Activated T-cell treated with anti-CD3 and anti-CD28 coated beads, Interleukin-2, amount 50 U/mL, for 4 hours (primary cell): ENCODE measurements around the gene OR2A25. TPM values are rescaled to one million over a fixed set of nuclear protein-coding genes. Genes with fewer than 3 reads are reported as not detected.
"Not testable (repeated sequence)": the region's sequence is repeated elsewhere in the genome, so short reads cannot be mapped to it uniquely, and the experiment has no call there.

Experiments used
- ATAC-seq, 2 donors: fragments of 200-7000 bp; cut with Tn5 transposase; one replicate each; pipeline ENCODE4 v1.10.0; 2021
- DNase-seq: peaks from one replicate; pipeline ENCODE4 v3.0.0-alpha.2; 2020
- H3K27me3 Mint-ChIP-seq: one replicate; pipeline ENCODE4 v1.8.0; 2021; ENCODE audit warnings: low read depth, mixed read lengths
- H3K36me3 Mint-ChIP-seq: one replicate; pipeline ENCODE4 v1.8.0; 2022; ENCODE audit warnings: mixed read lengths; ENCODE audit not compliant: insufficient read depth
- H3K4me1 Mint-ChIP-seq: one replicate; pipeline ENCODE4 v1.8.0; 2021; ENCODE audit warnings: low read depth, mixed read lengths
- H3K4me3 Mint-ChIP-seq: one replicate; pipeline ENCODE4 v1.8.0; 2021; ENCODE audit warnings: mild to moderate bottlenecking, moderate library complexity, mixed read lengths
- H3K9me3 Mint-ChIP-seq: one replicate; pipeline ENCODE4 v1.8.0; 2021; ENCODE audit warnings: mixed read lengths
- total RNA-seq, 3 donors: library from RNA; stranded (reverse); gene quantifications; one replicate each; pipeline ENCODE4 v1.2.1, GENCODE V29; 2021

Gene OR2A25
- total RNA-seq, 3 donors from 2014 or later = not detected

DNA sequence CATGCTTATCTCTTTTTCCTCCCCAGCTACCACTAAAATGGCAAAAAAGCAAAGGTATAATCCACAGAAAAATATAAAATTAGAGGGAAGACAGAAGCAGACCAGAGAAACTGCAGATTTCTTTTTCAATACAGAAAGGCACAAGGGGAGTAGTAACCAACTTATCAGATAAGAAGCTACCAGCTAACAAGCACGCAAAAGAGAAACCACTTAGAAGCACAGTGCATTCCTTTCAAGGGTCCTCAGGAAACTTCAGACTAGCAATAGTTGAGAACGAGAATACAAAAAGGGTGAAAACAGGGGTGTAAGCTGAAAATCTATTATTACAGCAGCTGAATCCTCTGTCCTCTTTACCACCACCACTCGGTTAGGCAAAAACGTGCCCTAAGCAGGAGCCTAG lies 30.7 kb upstream of the OR2A25 start:
- Mint-ChIP-seq H3K36me3 (no peaks in the 10 kb centered on the region), H3K27me3 (peaks cover 12% of the 10 kb centered on the region), H3K9me3 (no peaks in the 10 kb centered on the region), H3K4me3 (no peak overlapping the region), H3K4me1 (no peaks in the 10 kb centered on the region)
- no peak for ATAC-seq
- DNase-seq = no peak

DNA sequence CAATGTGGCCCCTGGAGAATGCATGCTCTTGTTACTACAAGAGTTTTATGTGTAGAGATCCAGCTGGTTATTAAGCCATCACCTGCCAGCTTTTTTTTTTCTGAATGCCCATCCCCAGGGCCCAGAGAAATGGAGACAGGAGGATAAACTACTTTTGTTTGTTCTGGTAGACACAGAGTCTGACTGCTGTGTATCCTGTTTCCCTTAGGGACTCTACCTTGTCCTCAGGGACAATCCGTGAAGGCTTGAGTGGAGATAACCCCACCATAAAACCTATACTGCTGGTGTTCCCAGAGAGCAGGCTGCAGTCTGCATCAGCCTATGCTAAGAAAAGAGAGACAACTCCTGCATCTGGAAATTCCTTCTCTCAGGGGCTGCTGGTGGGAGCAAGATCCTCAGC lies 21.0 kb upstream of the OR2A25 start, which contains the start of gene OR2A5:
Gene OR2A5 (plus strand): TSS at position 301 of the 400 bp plus-strand sequence. CDS start 1,454 bp downstream, outside the sequence.
- ATAC-seq = no peak
- H3K36me3 Mint-ChIP-seq = no peaks in the 10 kb centered on the region
- H3K9me3 Mint-ChIP-seq = no peaks in the 10 kb centered on the region
- no peak within 1 kb of the TSS for H3K4me3 Mint-ChIP-seq
- peaks cover 3% of the 10 kb centered on the region for H3K27me3 Mint-ChIP-seq
- H3K4me1 Mint-ChIP-seq = no peaks in the 10 kb centered on the region
- no peak for DNase-seq

DNA sequence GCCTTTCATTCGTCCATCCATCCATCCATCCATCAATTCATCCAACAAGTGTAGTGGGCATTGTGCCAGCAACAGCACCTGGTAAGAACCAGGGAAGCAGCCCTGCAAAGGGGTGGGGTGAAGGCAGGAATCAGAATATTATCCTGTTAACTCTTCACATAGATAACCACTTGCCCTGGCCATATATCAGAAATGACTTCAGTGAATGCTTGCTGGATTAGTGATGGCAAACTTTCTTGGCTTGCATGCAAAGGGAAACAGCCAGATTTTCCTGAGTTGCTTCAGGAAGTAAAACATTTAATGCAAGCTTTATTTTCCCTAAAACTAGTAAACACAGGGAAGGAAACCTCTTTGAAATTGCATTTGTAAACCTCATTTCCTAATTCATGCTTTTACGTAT lies 20.1 kb upstream of the OR2A25 start:
- H3K9me3 Mint-ChIP-seq = no peaks in the 10 kb centered on the region
- DNase-seq (no peak), ATAC-seq (no peak)
- H3K36me3 Mint-ChIP-seq = no peaks in the 10 kb centered on the region
- H3K27me3 Mint-ChIP-seq = peaks cover 3% of the 10 kb centered on the region
- no peaks in the 10 kb centered on the region for H3K4me1 Mint-ChIP-seq
- H3K4me3 Mint-ChIP-seq = no peak overlapping the region

DNA sequence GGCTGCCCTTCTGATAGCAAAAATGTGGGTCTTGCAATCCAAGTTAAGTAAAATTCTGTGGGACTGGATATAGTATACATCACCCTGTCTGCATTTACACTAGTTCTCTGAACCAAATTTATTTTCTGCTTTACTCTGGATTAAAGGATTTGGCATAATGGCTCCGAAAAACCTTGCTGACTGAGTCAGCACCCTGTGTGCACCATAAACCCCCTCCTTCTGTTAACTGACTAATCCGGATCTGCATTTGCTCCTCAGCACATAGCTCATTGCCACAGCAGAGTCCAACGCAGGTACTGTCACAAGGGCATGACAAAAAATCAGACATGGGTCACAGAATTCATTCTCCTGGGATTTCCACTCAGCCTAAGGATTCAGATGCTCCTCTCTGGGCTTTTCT lies 19.5 kb upstream of the OR2A25 start:
- H3K4me1 Mint-ChIP-seq = no peaks in the 10 kb centered on the region
- DNase-seq = no peak

DNA sequence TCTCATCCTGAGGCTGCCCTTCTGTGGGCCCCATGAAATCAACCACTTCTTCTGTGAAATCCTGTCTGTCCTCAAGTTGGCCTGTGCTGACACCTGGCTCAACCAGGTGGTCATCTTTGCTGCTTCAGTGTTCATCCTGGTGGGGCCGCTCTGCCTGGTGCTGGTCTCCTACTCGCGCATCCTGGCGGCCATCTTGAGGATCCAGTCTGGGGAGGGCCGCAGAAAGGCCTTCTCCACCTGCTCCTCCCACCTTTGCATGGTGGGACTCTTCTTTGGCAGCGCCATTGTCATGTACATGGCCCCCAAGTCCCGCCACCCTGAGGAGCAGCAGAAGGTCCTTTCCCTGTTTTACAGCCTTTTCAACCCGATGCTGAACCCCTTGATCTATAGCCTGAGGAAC lies 18.7 kb upstream of the OR2A25 start:
- H3K36me3 Mint-ChIP-seq, H3K4me1 Mint-ChIP-seq, H3K9me3 Mint-ChIP-seq, H3K4me3 Mint-ChIP-seq, ATAC-seq, H3K27me3 Mint-ChIP-seq, DNase-seq: not testable (repeated sequence)

More for the DNA sequence above, 19.5 kb upstream of the OR2A25 start:
- peaks cover 3% of the 10 kb centered on the region for H3K27me3 Mint-ChIP-seq
- no peak for ATAC-seq
- no peaks in the 10 kb centered on the region for H3K36me3 Mint-ChIP-seq
- no peaks in the 10 kb centered on the region for H3K9me3 Mint-ChIP-seq
- no peak overlapping the region for H3K4me3 Mint-ChIP-seq

DNA sequence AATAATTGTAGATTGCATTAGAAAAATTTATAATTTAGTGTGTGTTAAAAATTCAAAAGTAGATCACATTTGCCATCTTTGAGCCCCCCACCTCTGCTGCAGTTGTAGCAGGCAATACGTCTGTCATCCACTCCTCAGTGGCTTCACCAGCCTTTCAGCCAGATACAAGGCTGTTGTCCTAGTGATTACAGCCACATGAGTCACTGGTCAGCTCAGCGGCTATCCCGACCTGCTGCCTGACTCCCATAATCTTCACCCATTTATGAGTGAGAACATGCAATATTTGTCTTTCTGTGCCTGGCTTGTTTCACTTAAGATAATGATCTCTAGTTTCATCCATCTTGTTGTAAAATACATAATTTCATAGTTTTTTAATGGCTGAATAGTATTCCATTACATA lies 11.7 kb upstream of the OR2A25 start:
- DNase-seq = no peak
- no peaks in the 10 kb centered on the region for H3K36me3 Mint-ChIP-seq
- ATAC-seq = no peak
- H3K9me3 Mint-ChIP-seq = no peaks in the 10 kb centered on the region
- H3K4me3 Mint-ChIP-seq = no peak overlapping the region
- H3K27me3 Mint-ChIP-seq = peaks cover 20% of the 10 kb centered on the region
- no peaks in the 10 kb centered on the region for H3K4me1 Mint-ChIP-seq

DNA sequence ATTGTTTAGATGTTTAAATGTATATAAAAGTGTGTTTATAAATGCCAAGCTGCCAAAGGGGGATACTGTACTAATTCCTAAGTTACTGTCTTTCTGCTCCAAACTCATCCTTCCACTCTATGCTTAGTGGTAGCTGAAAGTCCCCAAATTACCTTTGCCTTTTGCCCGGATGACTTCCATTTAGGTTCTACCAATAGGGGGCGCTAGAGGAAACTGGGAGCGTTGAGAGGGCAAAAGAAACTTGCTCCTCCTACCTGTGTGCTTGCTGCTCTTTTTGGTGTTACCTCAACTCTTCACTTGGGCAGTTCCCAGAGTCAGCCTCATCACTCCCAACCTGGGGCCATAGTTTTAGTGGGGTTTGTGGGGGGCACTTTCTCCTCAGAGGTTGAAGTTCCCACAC lies 5.9 kb upstream of the OR2A25 start:
- Mint-ChIP-seq H3K9me3 (no peaks in the 10 kb centered on the region), H3K4me3 (no peak overlapping the region), H3K4me1 (no peaks in the 10 kb centered on the region), H3K36me3 (no peaks in the 10 kb centered on the region), H3K27me3 (peaks cover 26% of the 10 kb centered on the region)
- DNase-seq (no peak), ATAC-seq (no peak)

DNA sequence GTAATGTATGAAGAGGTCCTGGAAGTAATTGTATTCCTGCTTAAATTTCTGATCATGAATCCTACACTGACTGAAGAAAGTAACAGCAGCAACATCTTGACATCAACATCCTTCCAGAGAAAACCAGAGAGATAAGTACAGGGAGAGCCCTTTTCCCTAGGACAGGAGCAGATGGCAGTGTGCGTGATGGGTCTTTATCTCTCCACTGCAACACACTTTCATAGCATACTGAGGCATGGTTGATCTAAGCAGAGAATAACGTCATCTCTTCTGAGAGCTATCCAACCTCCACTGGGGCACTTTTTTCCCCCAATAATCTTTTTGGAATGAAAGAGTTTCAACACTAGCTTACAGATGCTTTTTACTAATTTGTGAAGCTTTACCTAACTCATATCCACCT lies 342 bp downstream of the OR2A25 start:
- Mint-ChIP-seq H3K27me3 (peaks cover 9% of the 10 kb centered on the region), H3K4me3 (no peak overlapping the region), H3K9me3 (no peaks in the 10 kb centered on the region), H3K36me3 (no peaks in the 10 kb centered on the region), H3K4me1 (no peaks in the 10 kb centered on the region)
- no peak for ATAC-seq
- DNase-seq = no peak

DNA sequence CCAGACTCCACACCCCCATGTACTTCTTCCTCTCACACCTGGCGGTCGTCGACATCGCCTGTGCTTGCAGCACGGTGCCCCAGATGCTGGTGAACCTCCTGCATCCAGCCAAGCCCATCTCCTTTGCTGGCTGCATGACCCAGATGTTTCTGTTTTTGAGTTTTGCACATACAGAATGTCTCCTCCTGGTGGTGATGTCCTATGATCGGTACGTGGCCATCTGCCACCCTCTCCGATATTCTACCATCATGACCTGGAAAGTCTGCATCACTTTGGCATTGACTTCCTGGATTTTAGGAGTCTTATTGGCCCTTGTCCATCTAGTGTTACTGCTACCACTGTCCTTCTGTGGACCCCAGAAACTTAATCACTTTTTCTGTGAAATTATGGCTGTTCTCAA lies 4.8 kb downstream of the OR2A25 start:
- ATAC-seq (no peak), DNase-seq (no peak)
- H3K27me3 Mint-ChIP-seq = peaks cover 4% of the 10 kb centered on the region
- no peaks in the 10 kb centered on the region for H3K36me3 Mint-ChIP-seq
- H3K4me3 Mint-ChIP-seq = no peak overlapping the region
- H3K4me1 Mint-ChIP-seq = no peaks in the 10 kb centered on the region
- no peaks in the 10 kb centered on the region for H3K9me3 Mint-ChIP-seq

DNA sequence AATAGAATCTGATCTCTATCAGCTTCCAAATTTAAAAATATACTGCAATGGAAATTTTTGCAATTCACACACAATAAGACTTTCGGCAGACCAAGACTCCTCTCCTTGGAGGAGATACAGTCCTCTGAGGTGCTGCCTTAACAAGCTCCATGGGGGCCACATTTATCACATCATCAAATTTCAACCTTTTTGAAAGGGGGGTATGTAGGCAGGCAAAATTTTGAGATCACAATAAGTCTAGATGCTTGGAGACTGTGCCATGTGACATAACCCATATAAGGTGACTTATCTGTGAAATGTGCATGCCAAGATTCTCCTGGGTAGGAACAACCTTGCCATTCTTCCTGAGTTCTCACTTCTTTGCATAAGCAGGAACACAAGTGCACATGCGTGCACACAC lies 16.4 kb downstream of the OR2A25 start, which contains the start of gene OR2A12:
Gene OR2A12 (plus strand): TSS at position 301 of the 400 bp plus-strand sequence. CDS start 8,830 bp downstream, outside the sequence.
- ATAC-seq = no peak
- peaks cover 4% of the 10 kb centered on the region for H3K9me3 Mint-ChIP-seq
- H3K4me3 Mint-ChIP-seq = no peak within 1 kb of the TSS
- H3K36me3 Mint-ChIP-seq = no peaks in the 10 kb centered on the region
- H3K27me3 Mint-ChIP-seq = peaks cover 2% of the 10 kb centered on the region
- no peaks in the 10 kb centered on the region for H3K4me1 Mint-ChIP-seq
- DNase-seq = no peak

DNA sequence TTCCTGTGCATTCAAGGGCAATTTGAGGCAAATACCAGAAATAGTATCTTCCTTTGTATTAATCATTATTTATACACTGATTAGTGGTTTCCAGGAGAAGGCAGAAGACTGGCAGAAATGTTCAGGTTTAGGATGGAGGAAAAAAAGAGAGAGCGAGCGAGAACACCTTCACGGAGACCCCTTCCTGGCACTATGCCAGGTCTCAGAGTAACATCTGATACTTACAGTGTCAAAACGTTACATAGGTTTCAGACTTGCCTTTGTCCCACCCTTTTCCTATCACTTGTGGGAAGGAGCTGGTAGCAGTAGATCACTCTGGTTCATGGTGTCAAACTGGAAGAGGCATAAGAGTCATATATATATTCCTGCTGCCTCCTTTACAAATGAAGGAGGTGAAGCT lies 17.1 kb downstream of the OR2A25 start:
- Mint-ChIP-seq H3K9me3 (peaks cover 7% of the 10 kb centered on the region), H3K4me1 (no peaks in the 10 kb centered on the region), H3K4me3 (no peak overlapping the region), H3K27me3 (peaks cover 2% of the 10 kb centered on the region), H3K36me3 (no peaks in the 10 kb centered on the region)
- ATAC-seq (no peak), DNase-seq (no peak)

DNA sequence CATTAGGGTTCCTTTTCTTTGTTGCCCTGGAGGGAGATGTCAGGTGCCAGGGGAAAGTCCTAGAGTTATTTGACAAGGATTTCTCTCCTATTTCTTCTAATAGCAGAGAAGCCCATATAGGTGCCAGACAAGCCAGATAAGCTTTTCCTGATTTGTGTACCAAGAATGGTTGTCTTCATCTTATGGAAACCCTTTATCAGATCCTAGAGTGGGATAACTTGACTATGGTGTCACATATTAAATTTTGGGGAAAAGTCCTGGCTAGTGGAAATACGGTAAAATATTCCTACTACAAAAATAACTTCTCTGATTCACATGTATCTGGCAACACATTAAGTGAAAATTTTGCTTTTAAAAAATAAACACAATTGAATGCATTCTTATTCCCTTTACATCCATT lies 17.6 kb downstream of the OR2A25 start:
- Mint-ChIP-seq H3K4me3 (no peak overlapping the region), H3K4me1 (no peaks in the 10 kb centered on the region), H3K27me3 (peaks cover 2% of the 10 kb centered on the region), H3K9me3 (peaks cover 10% of the 10 kb centered on the region), H3K36me3 (no peaks in the 10 kb centered on the region)
- DNase-seq (no peak), ATAC-seq (no peak)

DNA sequence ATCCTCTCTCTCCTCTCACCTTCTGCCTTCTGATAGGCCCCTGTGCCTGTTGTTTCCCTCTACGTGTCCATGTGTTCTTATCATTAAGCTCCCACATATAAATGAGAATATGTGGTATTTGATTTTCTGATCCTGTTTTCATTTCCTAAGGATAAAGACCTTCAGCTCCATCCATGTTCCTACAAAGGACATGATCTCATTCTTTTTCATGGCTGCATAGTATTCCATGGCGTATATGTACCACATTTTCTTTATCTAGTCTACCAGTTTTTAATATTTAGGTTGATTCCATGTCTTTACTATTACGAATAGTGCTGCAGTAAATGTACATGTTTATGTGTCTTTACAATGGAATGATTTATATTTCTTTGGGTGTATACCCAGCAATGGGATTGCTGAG lies 21.1 kb downstream of the OR2A25 start:
- Mint-ChIP-seq H3K27me3 (peaks cover 5% of the 10 kb centered on the region), H3K4me1 (no peaks in the 10 kb centered on the region), H3K36me3 (no peaks in the 10 kb centered on the region), H3K9me3 (peaks cover 10% of the 10 kb centered on the region), H3K4me3 (no peak overlapping the region)
- ATAC-seq (no peak), DNase-seq (no peak)

DNA sequence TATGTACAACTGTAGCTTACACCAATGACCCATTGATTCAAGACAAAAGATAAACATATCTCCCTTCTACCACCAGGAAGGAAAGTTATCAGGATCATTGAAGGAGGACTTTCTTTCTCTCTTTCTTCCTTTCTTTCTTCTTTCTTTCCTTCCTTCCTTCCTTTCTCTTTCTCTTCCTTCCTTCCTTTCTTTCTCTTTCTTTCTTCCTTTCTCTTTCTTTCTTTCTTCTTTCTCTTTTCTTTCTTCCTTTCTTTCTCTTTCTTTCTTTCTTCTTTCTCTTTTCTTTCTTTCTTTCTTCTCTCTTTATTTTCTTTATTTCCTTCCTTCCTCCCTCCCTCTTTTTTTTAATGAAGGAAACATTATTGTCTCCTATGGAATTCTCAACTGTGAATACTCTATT lies 29.2 kb downstream of the OR2A25 start:
- Mint-ChIP-seq H3K4me1 (peaks cover 6% of the 10 kb centered on the region), H3K9me3 (no peaks in the 10 kb centered on the region), H3K27me3 (peaks cover 7% of the 10 kb centered on the region), H3K36me3 (no peaks in the 10 kb centered on the region), H3K4me3 (no peak overlapping the region)
- ATAC-seq = no peak
- no peak for DNase-seq

DNA sequence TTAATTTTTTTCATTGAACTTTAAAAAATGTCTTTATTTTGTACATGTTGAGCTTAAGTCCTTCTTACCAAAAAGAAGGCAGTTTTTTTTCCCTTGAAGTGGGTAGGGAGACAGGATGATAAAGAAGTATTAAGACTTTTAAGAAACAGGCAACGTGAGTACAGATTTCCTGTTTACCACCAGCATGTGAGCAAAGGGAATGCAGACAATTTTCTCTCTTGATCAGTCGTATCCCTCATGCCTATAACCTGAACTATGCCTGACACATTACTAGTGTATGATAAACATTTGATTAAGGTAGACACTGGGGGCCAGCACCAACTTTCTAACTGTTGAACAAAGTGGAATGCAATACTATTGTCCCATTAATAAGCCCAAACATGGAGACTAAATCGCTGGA lies 31.0 kb downstream of the OR2A25 start:
- Mint-ChIP-seq H3K9me3 (no peaks in the 10 kb centered on the region), H3K36me3 (no peaks in the 10 kb centered on the region), H3K4me1 (peaks cover 6% of the 10 kb centered on the region), H3K4me3 (no peak overlapping the region), H3K27me3 (peaks cover 3% of the 10 kb centered on the region)
- DNase-seq (no peak), ATAC-seq (no peak)

DNA sequence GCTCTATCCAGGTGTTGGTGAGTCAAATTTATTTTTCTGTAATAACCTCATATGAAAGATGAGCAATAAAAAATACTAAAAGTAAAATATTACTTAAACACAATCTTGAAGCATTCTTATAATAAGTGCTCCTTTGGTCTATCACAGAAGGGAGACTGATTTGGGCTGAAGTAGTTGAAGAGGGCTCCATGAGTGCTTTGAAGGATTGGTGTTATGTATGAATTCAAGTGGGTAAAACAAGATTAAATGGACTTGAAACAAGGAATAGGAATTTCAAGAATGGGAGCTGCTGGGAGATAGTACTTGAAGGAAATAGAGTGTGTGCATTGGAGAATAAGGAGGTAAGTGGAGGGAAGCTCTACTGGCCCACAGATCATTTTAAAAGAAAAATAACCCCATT lies 32.4 kb downstream of the OR2A25 start:
- ATAC-seq (no peak), DNase-seq (no peak)
- H3K36me3 Mint-ChIP-seq = no peaks in the 10 kb centered on the region
- no peaks in the 10 kb centered on the region for H3K9me3 Mint-ChIP-seq
- H3K4me3 Mint-ChIP-seq = no peak overlapping the region
- H3K27me3 Mint-ChIP-seq = peaks cover 3% of the 10 kb centered on the region
- H3K4me1 Mint-ChIP-seq = peaks cover 6% of the 10 kb centered on the region
